ENCODE data around the gene PLEKHG5. TPM values are rescaled to one million over a fixed set of nuclear protein-coding genes. Genes with fewer than 3 reads are reported as not detected.

The PLEKHG5 gene
- polyA plus RNA-seq, 3 donors = 0.03 TPM; not detected in 2

GRCh38 chr1:6419397-6419803 is 72.1 kb downstream of the PLEKHG5 start:
- Histone ChIP-seq H2AFZ (ENCODE audit: insufficient read depth, low read depth, low read length, poor library complexity, severe bottlenecking) (no peak overlapping the region), H3K27ac (ENCODE audit: low read depth in 1 of 2, low read length in 2 of 2) (no peak overlapping the region), H3K4me1 (ENCODE audit: control insufficient read depth in 1 of 2, insufficient read depth in 2 of 2, low read length in 2 of 2) (no peaks in the 10 kb centered on the region), H3K9ac (ENCODE audit: insufficient read depth, low read length, poor library complexity, severe bottlenecking) (no peak overlapping the region), H3K79me2 (ENCODE audit: insufficient read depth, low read length) (no peaks in the 10 kb centered on the region), H3K4me3 (replicated peaks in 1 of 3; ENCODE audit: low read depth in 2 of 3, low read length in 3 of 3) (no peak overlapping the region), H3K9me3 (replicated peaks in 1 of 2; ENCODE audit: control insufficient read depth in 1 of 2, insufficient read depth in 1 of 2, low read length in 2 of 2) (peaks cover 0 to 12% of the 10 kb centered on the region in 2 donors), H4K20me1 (ENCODE audit: insufficient read depth, low read length) (no peaks in the 10 kb centered on the region), H3K36me3 (replicated peaks in 1 of 2; ENCODE audit: control insufficient read depth in 1 of 2, insufficient read depth in 2 of 2, low read length in 2 of 2) (no peaks in the 10 kb centered on the region), H3K4me2 (replicated peaks; ENCODE audit: extremely low read depth, low read length, poor library complexity, severe bottlenecking) (no peak overlapping the region), H3K27me3 (ENCODE audit: control insufficient read depth in 2 of 2, insufficient read depth in 2 of 2, low read length in 2 of 2) (peaks cover 36 to 84% of the 10 kb centered on the region in 2 donors)
- WGBS (ENCODE audit: insufficient coverage) = 4% methylated on average over 48 of the region's 48 CpGs
- no peak for DNase-seq
- H3K9me3 Mint-ChIP-seq = peaks cover 0 to 13% (median 5%) of the 10 kb centered on the region in 7 donors
- H3K4me1 Mint-ChIP-seq = peaks cover 10% of the 10 kb centered on the region
- H3K4me3 Mint-ChIP-seq = peak overlapping the region in 1 of 2 donors; percentile 72
- H3K36me3 Mint-ChIP-seq = no peaks in the 10 kb centered on the region
- no peak for TF ChIP-seq CTCF (IDR thresholded peaks at IDR 0.05)
- intact Hi-C loops (cut with micrococcal nuclease) = no loop called here
- peaks cover 73 to 99% (median 77%) of the 10 kb centered on the region in 3 donors for H3K27me3 Mint-ChIP-seq (ENCODE audit: low read depth in 3 of 3)
- no peak overlapping the region for H3K27ac Mint-ChIP-seq

GRCh38 chr1:6418668-6419396 is 72.6 kb downstream of the PLEKHG5 start:
- Histone ChIP-seq H3K4me1 (ENCODE audit: control insufficient read depth in 1 of 2, insufficient read depth in 2 of 2, low read length in 2 of 2) (no peaks in the 10 kb centered on the region), H3K36me3 (replicated peaks in 1 of 2; ENCODE audit: control insufficient read depth in 1 of 2, insufficient read depth in 2 of 2, low read length in 2 of 2) (no peaks in the 10 kb centered on the region), H2AFZ (ENCODE audit: insufficient read depth, low read depth, low read length, poor library complexity, severe bottlenecking) (no peak overlapping the region), H3K9ac (ENCODE audit: insufficient read depth, low read length, poor library complexity, severe bottlenecking) (no peak overlapping the region), H3K9me3 (replicated peaks in 1 of 2; ENCODE audit: control insufficient read depth in 1 of 2, insufficient read depth in 1 of 2, low read length in 2 of 2) (peaks cover 0 to 12% of the 10 kb centered on the region in 2 donors), H3K4me2 (replicated peaks; ENCODE audit: extremely low read depth, low read length, poor library complexity, severe bottlenecking) (no peak overlapping the region), H3K4me3 (replicated peaks in 1 of 3; ENCODE audit: low read depth in 2 of 3, low read length in 3 of 3) (no peak overlapping the region), H3K27me3 (ENCODE audit: control insufficient read depth in 2 of 2, insufficient read depth in 2 of 2, low read length in 2 of 2) (peaks cover 34 to 82% of the 10 kb centered on the region in 2 donors), H4K20me1 (ENCODE audit: insufficient read depth, low read length) (no peaks in the 10 kb centered on the region), H3K79me2 (ENCODE audit: insufficient read depth, low read length) (no peaks in the 10 kb centered on the region), H3K27ac (ENCODE audit: low read depth in 1 of 2, low read length in 2 of 2) (no peak overlapping the region)
- Mint-ChIP-seq H3K9me3 (peaks cover 0 to 8% (median 2%) of the 10 kb centered on the region in 7 donors), H3K36me3 (no peaks in the 10 kb centered on the region), H3K4me1 (peaks cover 7% of the 10 kb centered on the region), H3K27ac (no peak overlapping the region), H3K4me3 (peak overlapping the region in 1 of 2 donors; percentile 72), H3K27me3 (ENCODE audit: low read depth in 3 of 3) (peaks cover 73 to 99% (median 76%) of the 10 kb centered on the region in 3 donors)
- WGBS (ENCODE audit: insufficient coverage) = 9% methylated on average over 69 of the region's 69 CpGs
- no peak for DNase-seq
- TF ChIP-seq CTCF (IDR thresholded peaks at IDR 0.05) = no peak
- intact Hi-C loops (cut with micrococcal nuclease) = no loop called here

Measured in CD14-positive monocyte (primary cell).